GM19455 (cell line): ENCODE data around the gene PDXDC1.
A peak's percentile ranks its signal among the peaks of the same experiment; 100 is the strongest.
"Not testable (repeated sequence)": the region's sequence is repeated elsewhere in the genome, so short reads cannot be mapped to it uniquely, and the experiment has no call there.

Experiments used
- ATAC-seq: cut with Tn5 transposase; IDR thresholded peaks from one replicate; pipeline ENCODE4 v1.9.1; 2021; ENCODE audit not compliant: unreplicated experiment

Gene PDXDC1

GRCh38 chr16:15015671-15016070 is 40.8 kb downstream of the PDXDC1 start:
- not testable (repeated sequence) for ATAC-seq

- ATAC-seq = not testable (repeated sequence)
Measured at GRCh38 chr16:15016354-15016753, 41.5 kb downstream of the PDXDC1 start.

DNA sequence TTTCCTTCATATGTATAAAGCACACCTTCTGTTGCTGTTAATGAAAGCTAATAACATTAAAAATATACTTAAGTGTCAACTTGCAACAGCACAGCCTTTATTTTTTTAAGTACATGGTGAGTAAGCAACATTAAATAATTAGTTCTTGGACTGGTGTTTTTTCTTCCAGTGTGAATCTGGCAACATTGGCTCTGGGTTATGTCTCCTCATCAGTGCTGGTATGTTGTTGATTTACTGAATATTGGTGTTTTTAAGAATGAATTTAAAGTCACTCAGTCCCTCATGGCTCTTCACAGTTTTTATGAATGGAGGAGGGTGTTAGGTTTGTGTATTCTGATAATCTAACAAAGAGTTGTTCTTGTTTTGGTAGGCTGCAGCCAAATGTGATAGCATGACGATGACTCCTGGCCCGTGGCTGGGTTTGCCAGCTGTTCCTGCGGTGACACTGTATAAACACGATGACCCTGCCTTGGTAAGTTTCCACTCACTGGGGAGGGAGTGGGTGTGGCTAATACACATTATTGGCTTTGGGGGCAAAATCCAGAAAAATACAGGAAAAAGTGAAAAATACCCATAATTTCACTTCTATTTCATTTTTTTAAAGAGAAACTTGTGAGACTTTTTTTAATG is 42.2 kb downstream of the PDXDC1 start:
- not testable (repeated sequence) for ATAC-seq

- not testable (repeated sequence) for ATAC-seq
Measured at GRCh38 chr16:15021429-15021828, 46.6 kb downstream of the PDXDC1 start.

GRCh38 chr16:15022194-15022593 is 47.4 kb downstream of the PDXDC1 start:
- ATAC-seq = peak; percentile 64

DNA sequence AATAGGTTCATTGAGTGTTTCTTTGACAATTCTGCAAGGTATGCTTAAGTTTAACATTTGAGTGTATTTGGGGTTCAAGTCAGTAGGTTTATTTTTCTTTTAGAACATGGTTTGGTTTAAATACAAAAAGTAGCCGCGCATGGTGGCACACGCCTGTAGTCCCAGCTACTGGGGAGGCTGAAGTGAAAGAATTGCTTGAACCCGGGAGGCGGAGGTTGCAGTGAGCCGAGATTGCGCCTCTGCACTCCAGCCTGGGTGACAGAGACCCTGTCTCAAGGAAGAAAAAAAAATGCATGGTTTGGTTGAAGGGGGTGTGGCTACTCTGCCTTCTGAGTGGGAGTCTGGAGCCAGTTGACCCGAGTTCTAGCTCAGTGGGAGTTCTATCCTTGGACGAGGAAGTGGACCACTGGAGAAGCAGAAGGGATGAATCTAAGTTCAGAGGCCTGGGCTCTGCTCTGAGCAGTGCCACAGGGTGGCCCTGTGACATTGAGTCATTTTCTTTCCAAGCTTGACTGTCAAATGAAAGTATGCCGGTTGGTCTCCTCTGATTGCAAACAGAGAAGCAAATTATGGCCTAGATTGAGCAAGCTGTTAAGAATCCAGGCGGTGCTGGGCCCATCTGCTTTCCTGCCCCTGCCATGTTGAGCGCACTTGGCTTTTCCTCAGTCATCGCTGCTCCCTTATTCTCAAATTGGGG is 48.7 kb downstream of the PDXDC1 start:
- not testable (repeated sequence) for ATAC-seq

DNA sequence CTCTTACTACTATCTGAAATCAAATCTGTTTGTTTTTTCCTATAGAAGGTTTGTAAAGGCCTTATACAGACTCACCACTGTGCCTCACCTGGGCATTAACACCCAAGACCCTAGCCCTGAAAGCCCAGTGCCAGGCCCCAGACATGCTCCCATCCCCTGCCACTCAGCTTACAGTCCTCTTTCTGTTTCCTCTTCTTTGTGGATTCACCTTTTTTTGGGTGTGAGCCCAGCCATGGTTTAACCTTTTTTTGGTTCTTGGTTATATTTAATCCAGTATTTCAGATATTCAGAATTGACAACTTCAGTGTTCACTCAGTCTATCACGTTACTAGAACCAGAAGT is 50.0 kb downstream of the PDXDC1 start:
- not testable (repeated sequence) for ATAC-seq

- not testable (repeated sequence) for ATAC-seq
Measured at GRCh38 chr16:15025234-15025951, 50.6 kb downstream of the PDXDC1 start.

DNA sequence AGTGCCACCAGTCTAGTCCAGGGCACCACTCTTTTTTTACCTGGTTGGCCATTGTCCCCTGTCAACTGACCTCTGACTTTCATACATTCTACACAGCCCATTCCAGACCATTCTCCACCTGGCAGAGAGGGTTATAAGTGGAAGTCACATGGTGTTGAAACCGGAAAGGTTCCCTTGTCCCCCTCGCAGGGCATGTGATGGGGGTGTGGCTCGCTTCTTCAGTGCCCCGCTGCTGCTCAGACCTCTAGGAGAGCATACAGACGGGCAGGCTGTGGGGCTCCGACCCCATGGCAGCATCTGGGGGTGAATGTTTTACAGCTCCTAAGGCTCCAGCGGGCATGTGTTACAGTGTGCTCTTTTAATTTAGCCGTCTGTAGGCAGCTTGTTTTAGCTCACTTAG is 52.2 kb downstream of the PDXDC1 start:
- not testable (repeated sequence) for ATAC-seq

GRCh38 chr16:15027503-15028344 is 52.9 kb downstream of the PDXDC1 start:
- ATAC-seq = not testable (repeated sequence)

DNA sequence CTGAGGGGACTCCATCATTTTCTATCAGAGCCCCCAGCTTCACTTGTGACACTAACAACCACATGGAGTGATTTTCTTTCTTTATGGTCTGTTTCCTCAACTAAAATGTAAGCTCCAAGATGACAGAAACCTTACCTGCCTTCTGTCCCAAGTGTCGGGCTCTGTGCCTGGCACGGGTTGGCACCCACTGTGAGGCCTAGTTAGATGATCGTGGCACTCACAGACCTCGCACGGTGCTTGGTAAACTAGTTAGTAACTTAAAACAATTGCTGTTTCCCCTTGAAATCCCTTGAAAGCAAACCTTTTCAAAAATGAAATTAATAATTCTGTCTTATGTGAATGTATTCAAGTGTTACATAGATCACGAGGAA is 53.5 kb downstream of the PDXDC1 start:
- not testable (repeated sequence) for ATAC-seq

DNA sequence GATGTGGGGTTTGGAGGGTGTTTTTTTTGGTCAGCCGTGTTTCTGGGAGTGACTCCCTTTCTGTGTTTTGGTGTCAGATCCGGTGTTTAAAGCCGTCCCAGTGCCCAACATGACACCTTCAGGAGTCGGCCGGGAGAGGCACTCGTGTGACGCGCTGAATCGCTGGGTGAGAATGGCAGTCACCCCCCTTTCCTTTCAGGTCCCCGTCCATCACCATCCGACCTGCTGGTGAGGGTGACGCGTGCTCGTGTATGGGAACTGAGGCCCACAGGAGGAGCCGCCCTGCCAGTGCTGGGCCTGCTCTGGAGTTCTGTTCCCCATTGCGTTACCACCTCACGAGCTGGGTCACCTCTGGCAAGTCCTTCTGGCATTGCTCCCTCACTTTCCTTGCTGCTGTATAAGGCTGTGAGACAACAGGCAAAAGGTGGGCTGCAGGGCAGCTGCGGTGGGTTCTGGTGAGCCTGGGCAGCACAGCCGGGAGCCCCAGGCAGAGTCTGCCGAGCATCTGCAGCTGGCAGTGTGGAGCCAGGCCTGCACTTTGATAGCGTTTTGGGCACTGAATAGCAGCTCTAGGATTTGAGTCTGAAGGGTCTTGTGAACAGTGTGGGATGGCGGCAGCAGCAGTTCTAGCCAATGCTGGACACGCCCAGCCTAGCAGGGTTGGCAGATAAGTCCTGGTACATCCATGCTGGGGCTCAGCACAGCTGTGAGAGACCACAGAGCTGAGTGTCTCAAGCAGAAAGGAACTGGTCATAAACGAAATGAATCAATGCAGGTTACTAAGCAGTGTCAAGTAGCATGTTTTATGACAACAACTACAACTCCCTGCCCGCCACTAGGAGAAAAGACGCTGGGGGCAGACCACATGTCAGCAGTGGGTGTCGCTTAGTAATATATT is 54.2 kb downstream of the PDXDC1 start:
- not testable (repeated sequence) for ATAC-seq

DNA sequence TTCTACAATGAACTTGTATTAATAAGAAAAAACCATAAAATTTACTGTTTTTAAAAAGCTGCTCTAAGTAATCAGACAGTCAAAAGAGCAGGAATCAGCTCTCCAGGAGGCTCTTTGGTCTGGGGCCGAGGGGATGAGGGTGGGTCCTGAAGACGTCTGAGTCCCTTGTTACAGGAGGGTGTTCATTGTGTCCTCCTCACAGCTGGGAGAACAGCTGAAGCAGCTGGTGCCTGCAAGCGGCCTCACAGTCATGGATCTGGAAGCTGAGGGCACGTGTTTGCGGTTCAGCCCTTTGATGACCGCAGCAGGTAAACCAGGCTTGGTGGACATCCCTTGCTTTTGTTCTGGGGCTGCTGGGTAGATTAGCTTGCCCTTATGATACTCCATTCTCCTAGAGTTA is 54.9 kb downstream of the PDXDC1 start:
- not testable (repeated sequence) for ATAC-seq

GRCh38 chr16:15031179-15031578 is 56.4 kb downstream of the PDXDC1 start:
- ATAC-seq = no peak

- no peak for ATAC-seq
Measured at GRCh38 chr16:15031586-15031985, 56.8 kb downstream of the PDXDC1 start.

GRCh38 chr16:15032547-15033308 is 57.9 kb downstream of the PDXDC1 start:
- ATAC-seq = no peak

- no peak for ATAC-seq
Measured at GRCh38 chr16:15033309-15033707, 58.5 kb downstream of the PDXDC1 start.

- ATAC-seq = no peak
Measured at GRCh38 chr16:15034266-15035162, 59.7 kb downstream of the PDXDC1 start.
